NCI-H2196 treated with DMSO at 0.1 percent for 48 hours (cell line): ENCODE results near the gene IBA57.
"Not testable (repeated sequence)": the region's sequence is repeated elsewhere in the genome, so short reads cannot be mapped to it uniquely, and the experiment has no call there.

Experiments used
- DNase-seq: peaks from one replicate; lab custom pipeline; 2025; ENCODE audit not compliant: unreplicated experiment; lab: John Stamatoyannopoulos, UW

Gene IBA57

GRCh38 chr1:228184152-228184551, 18.5 kb downstream of the IBA57 start:
- no peak for DNase-seq

GRCh38 chr1:228185641-228185965, 20.0 kb downstream of the IBA57 start:
- DNase-seq = no peak

- not testable (repeated sequence) for DNase-seq
Observed at GRCh38 chr1:228188249-228188648, 22.6 kb downstream of the IBA57 start.

GRCh38 chr1:228190182-228190581, 24.6 kb downstream of the IBA57 start:
- DNase-seq = no peak

GRCh38 chr1:228190778-228191177, 25.2 kb downstream of the IBA57 start:
- DNase-seq = no peak

- no peak for DNase-seq
Observed at GRCh38 chr1:228194436-228194835, 28.8 kb downstream of the IBA57 start.

- no peak for DNase-seq
Observed at GRCh38 chr1:228194921-228195812, 29.6 kb downstream of the IBA57 start.

- no peak for DNase-seq
Observed at GRCh38 chr1:228197555-228198147, 32.0 kb downstream of the IBA57 start.

GRCh38 chr1:228198977-228199590, 33.5 kb downstream of the IBA57 start:
- no peak for DNase-seq

- no peak for DNase-seq
Observed at GRCh38 chr1:228204958-228205357, 39.4 kb downstream of the IBA57 start.

- DNase-seq = no peak
Observed at GRCh38 chr1:228205526-228206436, 40.2 kb downstream of the IBA57 start.

- no peak for DNase-seq
Observed at GRCh38 chr1:228206582-228207351, 41.2 kb downstream of the IBA57 start.

GRCh38 chr1:228207381-228207810, 41.8 kb downstream of the IBA57 start:
- no peak for DNase-seq

GRCh38 chr1:228207851-228208821, 42.5 kb downstream of the IBA57 start, which contains the start of gene OBSCN:
OBSCN (plus strand) TSS chr1:228208044; CDS start chr1:228211784, 3,740 bp downstream.
- no peak for DNase-seq

- no peak for DNase-seq
Observed at GRCh38 chr1:228208831-228209551, 43.4 kb downstream of the IBA57 start.

- no peak for DNase-seq
Observed at GRCh38 chr1:228209657-228210056, 44.1 kb downstream of the IBA57 start.

- no peak for DNase-seq
Observed at GRCh38 chr1:228210076-228210651, 44.6 kb downstream of the IBA57 start.
